H9 (cell line): ENCODE measurements around the gene ITPK1. TPM values are rescaled to one million over a fixed set of nuclear protein-coding genes. Genes with fewer than 3 reads are reported as not detected.

Source experiments
- DNase-seq: peaks from one replicate; pipeline ENCODE4 v3.0.0-alpha.2; 2017
- H2AFZ ChIP-seq: one replicate; pipeline ENCODE4 v1.6.1; 2013; ENCODE audit warnings: mild to moderate bottlenecking, low read length, control low read depth, moderate library complexity
- H2AK5ac ChIP-seq: 2 replicates; pipeline ENCODE4 v1.6.1; 2013; ENCODE audit warnings: low read length, control low read depth, mixed read lengths; ENCODE audit not compliant: insufficient read length
- H2BK120ac ChIP-seq: one replicate; pipeline ENCODE4 v1.6.1; 2013; ENCODE audit warnings: low read depth, mild to moderate bottlenecking, low read length, control low read depth, inconsistent platforms; ENCODE audit not compliant: poor library complexity, severe bottlenecking
- H2BK12ac ChIP-seq: 2 replicates; pipeline ENCODE4 v1.6.1; 2013; ENCODE audit warnings: low read length, control low read depth, mixed read lengths, low read depth; ENCODE audit not compliant: insufficient read length
- H2BK15ac ChIP-seq: 2 replicates; pipeline ENCODE4 v1.6.1; 2013; ENCODE audit warnings: low read depth, low read length, control low read depth
- H2BK20ac ChIP-seq: one replicate; pipeline ENCODE4 v1.6.1; 2013; ENCODE audit warnings: low read depth, mild to moderate bottlenecking, low read length, control low read depth, inconsistent platforms; ENCODE audit not compliant: poor library complexity, severe bottlenecking
- H2BK5ac ChIP-seq: 2 replicates; pipeline ENCODE4 v1.6.1; 2013; ENCODE audit warnings: low read length, control low read depth, mixed read lengths; ENCODE audit not compliant: insufficient read length
- H3K14ac ChIP-seq: 2 replicates; pipeline ENCODE4 v1.6.1; 2013; ENCODE audit warnings: low read length, control low read depth; ENCODE audit not compliant: insufficient read depth
- H3K18ac ChIP-seq: 2 replicates; pipeline ENCODE4 v1.6.1; 2013; ENCODE audit warnings: low read depth, mild to moderate bottlenecking, mixed read lengths, low read length, control low read depth; ENCODE audit not compliant: insufficient read length
- H3K23ac ChIP-seq: 2 replicates; pipeline ENCODE4 v1.6.1; 2013; ENCODE audit warnings: low read length, control low read depth, mixed read lengths, low read depth; ENCODE audit not compliant: insufficient read length
- H3K23me2 ChIP-seq: 2 replicates; pipeline ENCODE4 v1.6.1; 2013; ENCODE audit warnings: low read depth, mild to moderate bottlenecking, mixed read lengths, low read length, control low read depth; ENCODE audit not compliant: insufficient read length, poor library complexity, severe bottlenecking
- H3K27ac ChIP-seq: 2 replicates; pipeline ENCODE4 v1.5.1; 2013; ENCODE audit warnings: low read length, control low read depth, mixed read lengths, low read depth; ENCODE audit not compliant: insufficient read length
- H3K27me3 ChIP-seq: 2 replicates; pipeline ENCODE4 v1.6.1; 2013; ENCODE audit warnings: low read length, control low read depth, inconsistent platforms; ENCODE audit not compliant: insufficient read depth
- H3K4ac ChIP-seq: 2 replicates; pipeline ENCODE4 v1.6.1; 2013; ENCODE audit warnings: low read depth, mild to moderate bottlenecking, control low read depth, inconsistent platforms, low read length, moderate library complexity
- H3K4me1 ChIP-seq: 2 replicates; pipeline ENCODE4 v1.6.1; 2013; ENCODE audit warnings: low read length, control low read depth, inconsistent platforms; ENCODE audit not compliant: insufficient read depth
- H3K4me2 ChIP-seq: 2 replicates; pipeline ENCODE4 v1.6.1; 2013; ENCODE audit warnings: low read length, control low read depth, mixed read lengths; ENCODE audit not compliant: insufficient read length, insufficient read depth
- H3K56ac ChIP-seq: 2 replicates; pipeline ENCODE4 v1.6.1; 2013; ENCODE audit warnings: low read depth, mild to moderate bottlenecking, mixed read lengths, low read length, control low read depth; ENCODE audit not compliant: insufficient read length
- H3K79me1 ChIP-seq: 2 replicates; pipeline ENCODE4 v1.6.1; 2013; ENCODE audit warnings: low read depth, mild to moderate bottlenecking, moderate library complexity, low read length, control low read depth, inconsistent platforms; ENCODE audit not compliant: insufficient read depth, poor library complexity, severe bottlenecking
- H3K79me2 ChIP-seq: 2 replicates; pipeline ENCODE4 v1.6.1; 2013; ENCODE audit warnings: low read length, control low read depth, inconsistent platforms; ENCODE audit not compliant: insufficient read depth
- H3K9ac ChIP-seq: 2 replicates; pipeline ENCODE4 v1.6.1; 2013; ENCODE audit warnings: low read length, control low read depth, mixed read lengths; ENCODE audit not compliant: insufficient read length; ENCODE audit errors: extremely low read depth
- H3K9me3 ChIP-seq: one replicate; pipeline ENCODE4 v1.6.1; 2013; ENCODE audit warnings: low read depth, low read length, inconsistent platforms; ENCODE audit not compliant: control insufficient read depth
- H3T11ph ChIP-seq: one replicate; pipeline ENCODE4 v1.6.1; 2013; ENCODE audit warnings: mild to moderate bottlenecking, low read length, control low read depth, inconsistent platforms
- H4K20me1 ChIP-seq: one replicate; pipeline ENCODE4 v1.6.1; 2013; ENCODE audit not compliant: control insufficient read depth, insufficient read length, insufficient read depth
- H4K5ac ChIP-seq: 2 replicates; pipeline ENCODE4 v1.6.1; 2013; ENCODE audit warnings: low read depth, mild to moderate bottlenecking, mixed read lengths, low read length, control low read depth; ENCODE audit not compliant: insufficient read length
- H4K8ac ChIP-seq: replicated peaks from 2 replicates; pipeline ENCODE4 v1.6.1; 2013; ENCODE audit warnings: low read length, control low read depth, mixed read lengths, low read depth; ENCODE audit not compliant: insufficient read length
- H4K91ac ChIP-seq: 2 replicates; pipeline ENCODE4 v1.6.1; 2013; ENCODE audit warnings: low read depth, mild to moderate bottlenecking, moderate library complexity, mixed read lengths, low read length, control low read depth; ENCODE audit not compliant: insufficient read length
- H3K27ac Mint-ChIP-seq, 3 experiments: 2 replicates in 2 of 3; 3 replicates in 1 of 3; pipeline ENCODE4 v1.8.0; 2020 to 2021; ENCODE audit warnings: mixed read lengths in 3 of 3, mild to moderate bottlenecking in 1 of 3, moderate library complexity in 1 of 3
- H3K27me3 Mint-ChIP-seq: 2 replicates; pipeline ENCODE4 v1.8.0; 2021; ENCODE audit warnings: low read depth, mild to moderate bottlenecking, moderate library complexity, mixed read lengths
- H3K36me3 Mint-ChIP-seq, 3 experiments: 2 replicates in 2 of 3; 3 replicates in 1 of 3; pipeline ENCODE4 v1.8.0; 2020 to 2021; ENCODE audit warnings: low read depth in 3 of 3, mixed read lengths in 3 of 3; ENCODE audit not compliant: insufficient read depth in 1 of 3
- H3K4me1 Mint-ChIP-seq, 2 experiments: 2 replicates each; pipeline ENCODE4 v1.8.0; 2020; ENCODE audit warnings: mixed read lengths in 2 of 2
- H3K4me3 Mint-ChIP-seq, 2 experiments: 2 replicates in 1 of 2; 3 replicates in 1 of 2; pipeline ENCODE4 v1.8.0; 2020 to 2021; ENCODE audit warnings: mild to moderate bottlenecking in 2 of 2, mixed read lengths in 2 of 2, moderate library complexity in 1 of 2
- H3K9me3 Mint-ChIP-seq, 2 experiments: 2 replicates in 1 of 2; 3 replicates in 1 of 2; pipeline ENCODE4 v1.8.0; 2020; ENCODE audit warnings: mild to moderate bottlenecking in 2 of 2, mixed read lengths in 2 of 2, moderate library complexity in 1 of 2
- WGBS: extraction: QIAGEN DNeasy Blood & Tissue Kit; methylation state at CpG from one replicate; pipeline ENCODE4 v1.1.7; 2013; ENCODE audit warnings: missing lambda C conversion rate, low lambda C conversion rate, mixed read lengths; ENCODE audit not compliant: insufficient read length; ENCODE audit errors: extremely low coverage; 5-methylcytosine and 5-hydroxymethylcytosine counted together
- total RNA-seq: library from RNA; stranded (reverse); gene quantifications from 2 replicates; pipeline ENCODE4 v1.2.1, GENCODE V29; 2021
- TF ChIP-seq, protein P1 (sequence below): fragments of 200-600 bp; sonication (generic); conservative IDR thresholded peaks from 3 replicates; pipeline ENCODE4 v1.8.0; 2021; ENCODE audit warnings: antibody characterized with exemption, mild to moderate bottlenecking

ITPK1 gene
- total RNA-seq, 1 experiment from 2014 or later = 92.7 TPM

DNA sequence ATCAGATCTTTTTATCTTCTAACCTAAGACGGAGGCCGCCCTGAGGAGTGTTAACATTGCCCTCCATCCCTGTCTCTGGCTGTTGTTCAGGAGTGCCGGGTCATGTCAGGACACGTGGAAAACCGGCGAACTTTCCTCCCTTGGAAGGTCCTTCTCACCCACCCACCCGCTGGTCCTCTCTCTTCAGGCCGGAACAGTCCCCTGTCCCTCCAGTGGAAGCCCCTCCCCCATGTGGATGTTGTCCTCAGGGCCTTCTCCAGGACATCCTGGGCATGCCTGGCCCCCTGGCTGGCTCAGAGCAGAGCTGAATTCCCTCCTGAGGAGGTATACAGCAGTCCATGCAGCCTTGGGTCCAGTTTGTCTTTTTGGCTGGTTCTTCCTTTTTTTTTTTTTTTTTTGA, 20.3 kb upstream of the ITPK1 start:
- TF ChIP-seq, protein P1, sequence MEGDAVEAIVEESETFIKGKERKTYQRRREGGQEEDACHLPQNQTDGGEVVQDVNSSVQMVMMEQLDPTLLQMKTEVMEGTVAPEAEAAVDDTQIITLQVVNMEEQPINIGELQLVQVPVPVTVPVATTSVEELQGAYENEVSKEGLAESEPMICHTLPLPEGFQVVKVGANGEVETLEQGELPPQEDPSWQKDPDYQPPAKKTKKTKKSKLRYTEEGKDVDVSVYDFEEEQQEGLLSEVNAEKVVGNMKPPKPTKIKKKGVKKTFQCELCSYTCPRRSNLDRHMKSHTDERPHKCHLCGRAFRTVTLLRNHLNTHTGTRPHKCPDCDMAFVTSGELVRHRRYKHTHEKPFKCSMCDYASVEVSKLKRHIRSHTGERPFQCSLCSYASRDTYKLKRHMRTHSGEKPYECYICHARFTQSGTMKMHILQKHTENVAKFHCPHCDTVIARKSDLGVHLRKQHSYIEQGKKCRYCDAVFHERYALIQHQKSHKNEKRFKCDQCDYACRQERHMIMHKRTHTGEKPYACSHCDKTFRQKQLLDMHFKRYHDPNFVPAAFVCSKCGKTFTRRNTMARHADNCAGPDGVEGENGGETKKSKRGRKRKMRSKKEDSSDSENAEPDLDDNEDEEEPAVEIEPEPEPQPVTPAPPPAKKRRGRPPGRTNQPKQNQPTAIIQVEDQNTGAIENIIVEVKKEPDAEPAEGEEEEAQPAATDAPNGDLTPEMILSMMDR = no peak
- peak overlapping the region in 2 of 3 experiments; percentile 39 to 72; a peak in 1 of 7 replicates for H3K27ac Mint-ChIP-seq
- H2BK20ac ChIP-seq = no peak overlapping the region

More for the DNA sequence above, 20.3 kb upstream of the ITPK1 start:
- DNase-seq = no peak
- Mint-ChIP-seq H3K4me3 (no peak overlapping the region), H3K27me3 (peaks cover 4% of the 10 kb centered on the region; the same call in 1 of the 2 replicates), H3K36me3 (no peaks in the 10 kb centered on the region), H3K9me3 (no peaks in the 10 kb centered on the region), H3K4me1 (peaks cover 5 to 8% of the 10 kb centered on the region in 2 experiments)
- Histone ChIP-seq H3K18ac (no peak overlapping the region), H4K91ac (no peak overlapping the region), H3K79me2 (no peaks in the 10 kb centered on the region), H2BK15ac (no peak overlapping the region), H2BK12ac (no peak overlapping the region), H3K9ac (no peak overlapping the region), H4K5ac (no peak overlapping the region), H3K14ac (no peak overlapping the region), H2AFZ (no peak overlapping the region), H2BK120ac (no peak overlapping the region), H3K4ac (no peak overlapping the region), H3K79me1 (no peaks in the 10 kb centered on the region), H3K4me2 (no peak overlapping the region), H2BK5ac (no peak overlapping the region), H3K27ac (no peak overlapping the region), H3K56ac (no peak overlapping the region), H4K8ac (no peak overlapping the region), H3T11ph (no peak overlapping the region), H3K27me3 (no peaks in the 10 kb centered on the region), H3K23ac (no peak overlapping the region), H3K23me2 (no peaks in the 10 kb centered on the region), H3K4me1 (no peaks in the 10 kb centered on the region), H4K20me1 (no peaks in the 10 kb centered on the region), H2AK5ac (no peak overlapping the region), H3K9me3 (no peaks in the 10 kb centered on the region)
- WGBS = no CpG with 5 or more reads among the region's 8 CpGs
